BLaER1 treated with 17β-estradiol and CSF1 and Interleukin-3, amounts not matched to agents 10 nM and 100 nM (cell line): ENCODE results near the gene ERBB4.
A peak's percentile ranks its signal among the peaks of the same experiment; 100 is the strongest.
"Not testable (repeated sequence)": the region's sequence is repeated elsewhere in the genome, so short reads cannot be mapped to it uniquely, and the experiment has no call there.

Source experiments
- H3K27ac ChIP-seq, 11 experiments: shearing (Covaris generic); formaldehyde crosslinking; 2 replicates each; pipeline ENCODE4 v1.8.1; 2022
- H3K27me3 ChIP-seq, 11 experiments: shearing (Covaris generic); formaldehyde crosslinking; 2 replicates each; pipeline ENCODE4 v1.8.1; 2022
- H3K36me3 ChIP-seq, 11 experiments: shearing (Covaris generic); formaldehyde crosslinking; 2 replicates each; pipeline ENCODE4 v1.8.1; 2022
- H3K4me1 ChIP-seq, 10 experiments: shearing (Covaris generic); formaldehyde crosslinking; 2 replicates each; pipeline ENCODE4 v1.8.1; 2022
- H3K4me2 ChIP-seq, 11 experiments: shearing (Covaris generic); formaldehyde crosslinking; 2 replicates each; pipeline ENCODE4 v1.8.1; 2022
- H3K4me3 ChIP-seq, 10 experiments: shearing (Covaris generic); formaldehyde crosslinking; 2 replicates each; pipeline ENCODE4 v1.8.1; 2022
- H3K9ac ChIP-seq, 11 experiments: shearing (Covaris generic); formaldehyde crosslinking; 2 replicates each; pipeline ENCODE4 v1.8.1; 2022
- H3K9me3 ChIP-seq, 11 experiments: shearing (Covaris generic); formaldehyde crosslinking; replicated peaks in 1 of 11; 2 replicates each; pipeline ENCODE4 v1.8.1; 2022
- H4K20me1 ChIP-seq, 11 experiments: shearing (Covaris generic); formaldehyde crosslinking; 2 replicates each; pipeline ENCODE4 v1.8.1; 2022
- Cebpa-rat ChIP-seq, 11 experiments: shearing (Covaris generic); IDR thresholded peaks; 2 replicates each; pipeline ENCODE4 v1.8.1; 2022

ERBB4 gene

GRCh38 chr2:211617803-211618202 is 920.8 kb downstream of the ERBB4 start:
- Histone ChIP-seq H3K4me2 (no peak overlapping the region), H3K36me3 (no peaks in the 10 kb centered on the region), H3K27ac (no peak overlapping the region), H3K9ac (no peak overlapping the region), H4K20me1 (no peaks in the 10 kb centered on the region), H3K27me3 (no peaks in the 10 kb centered on the region), H3K4me1 (no peaks in the 10 kb centered on the region), H3K4me3 (no peak overlapping the region), H3K9me3 (no peaks in the 10 kb centered on the region)
- no peak for TF ChIP-seq Cebpa-rat (IDR thresholded peaks at IDR 0.05)

- Histone ChIP-seq H3K4me1 (peaks cover 0 to 16% (median 8%) of the 10 kb centered on the region in 10 experiments; a peak in 9 of 20 replicates), H3K4me3 (peak overlapping the region; percentile 7 to 43 (median 24); a peak in 12 of 20 replicates), H4K20me1 (no peaks in the 10 kb centered on the region), H3K9ac (peak overlapping the region in 4 of 11 experiments; percentile 12 to 55 (median 35); a peak in 4 of 22 replicates), H3K36me3 (no peaks in the 10 kb centered on the region), H3K9me3 (no peaks in the 10 kb centered on the region), H3K4me2 (peak overlapping the region; percentile 39 to 71 (median 59)), H3K27ac (peak overlapping the region in 8 of 11 experiments; percentile 5 to 48 (median 32); a peak in 9 of 22 replicates), H3K27me3 (no peaks in the 10 kb centered on the region)
- no peak for TF ChIP-seq Cebpa-rat (IDR thresholded peaks at IDR 0.05)
These were observed 927.0 kb downstream of the ERBB4 start for GRCh38 chr2:211611621-211612020.

- Histone ChIP-seq H3K9ac (peak overlapping the region in 4 of 11 experiments; percentile 12 to 55 (median 35); a peak in 4 of 22 replicates), H3K27ac (peak overlapping the region in 7 of 11 experiments; percentile 5 to 48 (median 34); a peak in 10 of 22 replicates), H3K4me2 (peak overlapping the region; percentile 39 to 71 (median 59)), H4K20me1 (no peaks in the 10 kb centered on the region), H3K4me1 (peaks cover 0 to 16% (median 8%) of the 10 kb centered on the region in 10 experiments; a peak in 9 of 20 replicates), H3K36me3 (no peaks in the 10 kb centered on the region), H3K9me3 (no peaks in the 10 kb centered on the region), H3K27me3 (no peaks in the 10 kb centered on the region), H3K4me3 (peak overlapping the region; percentile 7 to 43 (median 24); a peak in 12 of 20 replicates)
- no peak for TF ChIP-seq Cebpa-rat (IDR thresholded peaks at IDR 0.05)
These were observed 927.5 kb downstream of the ERBB4 start for GRCh38 chr2:211611061-211611518.

- Histone ChIP-seq H3K36me3 (no peaks in the 10 kb centered on the region), H3K9me3 (no peaks in the 10 kb centered on the region)
- no peak for TF ChIP-seq Cebpa-rat (IDR thresholded peaks at IDR 0.05)
These were observed 929.5 kb downstream of the ERBB4 start for GRCh38 chr2:211609127-211609526.

GRCh38 chr2:211599146-211599545 is 939.5 kb downstream of the ERBB4 start:
- Histone ChIP-seq H3K4me3 (no peak overlapping the region), H3K4me2 (no peak overlapping the region), H3K4me1 (0 out of 20 replicates have a peak, but pooled peaks cover 0 to 5% (median 0%) of the 10 kb centered on the region in 10 experiments), H3K9ac (no peak overlapping the region), H3K9me3 (no peaks in the 10 kb centered on the region; a peak in 1 of 22 replicates), H3K36me3 (no peaks in the 10 kb centered on the region), H3K27ac (no peak overlapping the region), H4K20me1 (no peaks in the 10 kb centered on the region), H3K27me3 (no peaks in the 10 kb centered on the region)
- TF ChIP-seq Cebpa-rat (IDR thresholded peaks at IDR 0.05): no peak

More at GRCh38 chr2:211609127-211609526, 929.5 kb downstream of the ERBB4 start:
- no peak overlapping the region for H3K4me2 ChIP-seq
- no peak overlapping the region for H3K27ac ChIP-seq
- H4K20me1 ChIP-seq: no peaks in the 10 kb centered on the region
- H3K4me3 ChIP-seq: no peak overlapping the region
- peaks cover 0 to 16% (median 8%) of the 10 kb centered on the region in 10 experiments; a peak in 9 of 20 replicates for H3K4me1 ChIP-seq
- H3K27me3 ChIP-seq: no peaks in the 10 kb centered on the region
- no peak overlapping the region for H3K9ac ChIP-seq

GRCh38 chr2:211598238-211598637 is 940.4 kb downstream of the ERBB4 start:
- no peak overlapping the region for H3K9ac ChIP-seq
- H3K4me1 ChIP-seq: 0 out of 20 replicates have a peak, but pooled peaks cover 0 to 5% (median 0%) of the 10 kb centered on the region in 10 experiments
- no peak for TF ChIP-seq Cebpa-rat (IDR thresholded peaks at IDR 0.05)
- H4K20me1 ChIP-seq: no peaks in the 10 kb centered on the region
- no peak overlapping the region for H3K4me2 ChIP-seq
- no peaks in the 10 kb centered on the region; a peak in 1 of 22 replicates for H3K9me3 ChIP-seq
- no peak overlapping the region for H3K27ac ChIP-seq
- H3K27me3 ChIP-seq: no peaks in the 10 kb centered on the region
- no peak overlapping the region for H3K4me3 ChIP-seq
- H3K36me3 ChIP-seq: no peaks in the 10 kb centered on the region

GRCh38 chr2:211592006-211592405 is 946.6 kb downstream of the ERBB4 start:
- not testable (repeated sequence) for H3K4me3 ChIP-seq, H3K27me3 ChIP-seq, H3K4me2 ChIP-seq, H3K9me3 ChIP-seq, H3K4me1 ChIP-seq, H3K9ac ChIP-seq, H4K20me1 ChIP-seq, H3K27ac ChIP-seq, H3K36me3 ChIP-seq

- no peak overlapping the region for H3K27ac ChIP-seq
- no peaks in the 10 kb centered on the region for H3K4me1 ChIP-seq
- no peaks in the 10 kb centered on the region for H3K9me3 ChIP-seq
- H4K20me1 ChIP-seq: no peaks in the 10 kb centered on the region
- H3K4me3 ChIP-seq: no peak overlapping the region
- H3K9ac ChIP-seq: no peak overlapping the region
- no peak overlapping the region for H3K4me2 ChIP-seq
- TF ChIP-seq Cebpa-rat (IDR thresholded peaks at IDR 0.05): no peak
- no peaks in the 10 kb centered on the region for H3K27me3 ChIP-seq
- H3K36me3 ChIP-seq: no peaks in the 10 kb centered on the region
These were observed 947.2 kb downstream of the ERBB4 start for GRCh38 chr2:211591426-211591825.

GRCh38 chr2:211568439-211568838 is 970.2 kb downstream of the ERBB4 start:
- Histone ChIP-seq H3K36me3 (no peaks in the 10 kb centered on the region), H3K27ac (no peak overlapping the region), H3K4me3 (no peak overlapping the region), H4K20me1 (no peaks in the 10 kb centered on the region), H3K27me3 (no peaks in the 10 kb centered on the region), H3K9me3 (no peaks in the 10 kb centered on the region), H3K9ac (no peak overlapping the region), H3K4me2 (no peak overlapping the region), H3K4me1 (no peaks in the 10 kb centered on the region)
- no peak for TF ChIP-seq Cebpa-rat (IDR thresholded peaks at IDR 0.05)

- TF ChIP-seq Cebpa-rat (IDR thresholded peaks at IDR 0.05): no peak
These were observed 974.2 kb downstream of the ERBB4 start for GRCh38 chr2:211564441-211564840.

More at GRCh38 chr2:211564441-211564840, 974.2 kb downstream of the ERBB4 start:
- Histone ChIP-seq H3K4me3 (no peak overlapping the region), H3K4me2 (no peak overlapping the region), H3K27ac (no peak overlapping the region), H3K27me3 (no peaks in the 10 kb centered on the region), H3K36me3 (no peaks in the 10 kb centered on the region), H3K4me1 (no peaks in the 10 kb centered on the region), H4K20me1 (no peaks in the 10 kb centered on the region), H3K9me3 (no peaks in the 10 kb centered on the region), H3K9ac (no peak overlapping the region)
